LHCN-M2 (cell line): ENCODE results near the gene PPRC1. TPM values are rescaled to one million over a fixed set of nuclear protein-coding genes. Genes with fewer than 3 reads are reported as not detected.

Experiments
- DNase-seq: peaks from one replicate; pipeline ENCODE4 v3.0.0-alpha.2; 2012; ENCODE audit warnings: low read depth
- total RNA-seq: library from RNA; depleted of rRNA; stranded (reverse); fragments of >200 nt; gene quantifications from 2 replicates; pipeline ENCODE4 v1.2.3, GENCODE V29; 2014; rRNA removed

PPRC1 gene
- total RNA-seq, 1 experiment from 2014 or later: 23.1 TPM

DNA sequence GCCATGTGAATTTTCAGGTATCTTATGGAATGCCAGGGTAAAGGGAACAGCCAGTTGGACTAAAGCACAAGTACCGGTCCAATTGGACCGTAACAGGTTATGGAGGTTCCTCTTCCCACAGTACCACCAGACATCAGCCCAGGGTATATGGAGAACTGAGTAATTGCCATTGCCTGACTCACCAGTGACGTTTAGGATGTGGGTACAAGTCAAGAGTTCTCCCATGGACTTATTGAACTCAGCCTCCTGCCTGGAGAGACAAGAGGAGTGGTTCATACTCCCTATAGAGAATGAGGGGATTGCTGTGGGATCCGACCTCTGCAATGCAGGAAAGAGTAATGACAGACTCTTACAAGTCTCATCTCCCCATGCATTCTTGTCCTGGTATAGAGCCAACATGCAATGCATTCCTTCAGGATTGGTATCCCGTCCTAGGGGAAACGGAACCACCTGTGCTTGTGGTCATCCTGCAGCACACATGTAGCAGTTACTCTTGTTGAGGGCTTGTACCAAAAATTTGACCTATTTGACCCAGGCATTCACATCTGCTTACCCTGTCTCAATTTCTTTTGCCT lies 62.5 kb downstream of the PPRC1 start:
- DNase-seq: peak; percentile 96

DNA sequence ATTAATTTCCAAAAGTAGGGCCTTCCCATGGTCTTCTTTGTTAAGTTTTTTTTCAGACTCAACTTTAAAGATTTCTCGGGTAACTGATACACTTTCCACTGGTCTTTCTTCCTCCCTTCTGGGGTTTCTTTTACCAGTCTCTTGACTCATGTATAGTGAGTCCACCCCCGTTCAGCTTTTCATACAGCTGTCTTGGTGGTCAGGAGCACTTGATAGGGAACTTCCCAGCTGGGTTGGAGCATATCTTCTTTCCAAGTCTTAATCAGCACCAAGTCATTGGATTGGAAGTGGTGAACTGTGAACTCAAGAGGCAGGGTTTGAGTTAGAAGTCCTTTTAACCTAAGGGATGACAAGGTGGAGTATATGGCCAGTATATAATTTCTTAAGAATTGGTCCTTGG lies 64.1 kb downstream of the PPRC1 start:
- DNase-seq: peak; percentile 95

GRCh38 chr10:102198027-102198426 lies 65.2 kb downstream of the PPRC1 start:
- no peak for DNase-seq

Other genes with a start within 250 kb of the PPRC1 start
- gene ARMH3, start 76.9 kb upstream of the PPRC1 start, total RNA-seq: 6.9 and 8.1 TPM in 2 replicates
- gene HPS6, start 67.7 kb upstream of the PPRC1 start, total RNA-seq: 56.7 and 69.3 TPM in 2 replicates
- 27.8 and 35.1 TPM in 2 replicates for gene LDB1, start 12.7 kb upstream of the PPRC1 start, total RNA-seq
- gene NOLC1, start 19.3 kb downstream of the PPRC1 start, total RNA-seq: 76.7 and 96.6 TPM in 2 replicates
- 4.9 and 6.4 TPM in 2 replicates for gene ELOVL3, start 93.3 kb downstream of the PPRC1 start, total RNA-seq
- 6.5 and 6.9 TPM in 2 replicates for gene PITX3, start 108.5 kb downstream of the PPRC1 start, total RNA-seq
- 43.9 and 45.1 TPM in 2 replicates for gene GBF1, start 112.5 kb downstream of the PPRC1 start, total RNA-seq